ENCODE results near the gene NRXN3.

GRCh38 chr14:78683206-78683605 is 513.0 kb downstream of the NRXN3 start:
- no peak for TF ChIP-seq CTCF (conservative IDR thresholded peaks at IDR 0.05 in 1 of 2, IDR thresholded peaks at IDR 0.05 in 1 of 2; ENCODE audit: extremely low read depth in 1 of 2, insufficient read depth in 1 of 2, low read depth in 1 of 2, low read length in 2 of 2)
- no peak for TF ChIP-seq EZH2 (IDR thresholded peaks at IDR 0.05; ENCODE audit: borderline replicate concordance, low read length)

All from mammary epithelial cell (primary cell).